C1 segment of cervical spinal cord (tissue), 14 donors: ENCODE results near the gene RHOXF1.
A peak's percentile ranks its signal among the peaks of the same experiment; 100 is the strongest.
"Not testable (repeated sequence)": the region's sequence is repeated elsewhere in the genome, so short reads cannot be mapped to it uniquely, and the experiment has no call there.

ENCODE experiments used
- DNase-seq, 14 donors: peaks; one replicate each; lab custom pipeline; 2025; lab: John Stamatoyannopoulos, UW

RHOXF1 gene

GRCh38 chrX:120115438-120115963 lies at the start of gene RHOXF1:
Gene RHOXF1, minus strand, starts transcription at chrX:120115913. Its CDS starts 51 bp downstream, at chrX:120115862.
- DNase-seq: no peak

- not testable (repeated sequence) for DNase-seq
Measured at GRCh38 chrX:120159086-120159485, 43.4 kb upstream of the RHOXF1 start.

GRCh38 chrX:120158313-120158712 lies 42.6 kb upstream of the RHOXF1 start, which contains the start of gene RHOXF2:
Gene RHOXF2, plus strand, starts transcription at chrX:120158613. Its CDS starts 138 bp downstream, at chrX:120158751.
- not testable (repeated sequence) for DNase-seq

GRCh38 chrX:120150109-120150744 lies 34.5 kb upstream of the RHOXF1 start:
- not testable (repeated sequence) for DNase-seq

- no peak for DNase-seq
Measured at GRCh38 chrX:120147537-120147936, 31.8 kb upstream of the RHOXF1 start.

GRCh38 chrX:120146323-120146722 lies 30.6 kb upstream of the RHOXF1 start:
- DNase-seq: not testable (repeated sequence)

GRCh38 chrX:120145295-120145925 lies 29.7 kb upstream of the RHOXF1 start:
- DNase-seq: no peak

GRCh38 chrX:120144178-120144844 lies 28.6 kb upstream of the RHOXF1 start:
- DNase-seq: peak in 1 of 14 donors; percentile 3

GRCh38 chrX:120140293-120140981 lies 24.7 kb upstream of the RHOXF1 start:
- no peak for DNase-seq

- no peak for DNase-seq
Measured at GRCh38 chrX:120137439-120137838, 21.7 kb upstream of the RHOXF1 start.

- no peak for DNase-seq
Measured at GRCh38 chrX:120136840-120137239, 21.1 kb upstream of the RHOXF1 start.

- DNase-seq: no peak
Measured at GRCh38 chrX:120136128-120136527, 20.4 kb upstream of the RHOXF1 start.

GRCh38 chrX:120128306-120128846 lies 12.7 kb upstream of the RHOXF1 start:
- DNase-seq: not testable (repeated sequence)

- DNase-seq: peak in 1 of 14 donors; percentile 5
Measured at GRCh38 chrX:120125444-120125843, 9.7 kb upstream of the RHOXF1 start.

- no peak for DNase-seq
Measured at GRCh38 chrX:120120223-120120622, 4.5 kb upstream of the RHOXF1 start.

- DNase-seq: no peak
Measured at GRCh38 chrX:120111611-120112010, 4.1 kb downstream of the RHOXF1 start.

GRCh38 chrX:120109378-120109777 lies 6.3 kb downstream of the RHOXF1 start:
- no peak for DNase-seq

- not testable (repeated sequence) for DNase-seq
Measured at GRCh38 chrX:120104707-120105106, 11.0 kb downstream of the RHOXF1 start.

GRCh38 chrX:120101057-120101456 lies 14.7 kb downstream of the RHOXF1 start:
- not testable (repeated sequence) for DNase-seq

GRCh38 chrX:120090208-120090607 lies 25.5 kb downstream of the RHOXF1 start:
- no peak for DNase-seq

- DNase-seq: no peak
Measured at GRCh38 chrX:120087289-120088017, 28.3 kb downstream of the RHOXF1 start.
